HEK293T (cell line): ENCODE data around the gene KCTD11.

Experiments used
- CTCF ChIA-PET: fragments of 350-600 bp; formaldehyde crosslinking; extraction: SDS; loops from one replicate; lab custom pipeline; 2021; ENCODE audit warnings: antibody characterized with exemption, inconsistent platforms; lab: Yijun Ruan, JAX
- POLR2A ChIA-PET: fragments of 350-600 bp; formaldehyde crosslinking; extraction: SDS; loops from one replicate; lab custom pipeline; 2020; ENCODE audit warnings: antibody characterized with exemption, inconsistent platforms; lab: Yijun Ruan, JAX
- DNase-seq: peaks from one replicate; pipeline ENCODE4 v3.0.0; 2012; ENCODE audit warnings: mixed read lengths; ENCODE audit errors: extremely low spot score
- ARNT ChIP-seq: fragments of 450-650 bp; IDR thresholded peaks from 2 replicates; pipeline ENCODE4 v1.6.1; 2017; ENCODE audit warnings: mild to moderate bottlenecking
- BHLHE40 ChIP-seq: fragments of 450-650 bp; IDR thresholded peaks from 2 replicates; pipeline ENCODE4 v1.6.1; 2016; ENCODE audit warnings: mild to moderate bottlenecking, moderate library complexity, borderline replicate concordance
- CTBP1 ChIP-seq: fragments of 450-650 bp; IDR thresholded peaks from 2 replicates; pipeline ENCODE4 v1.6.1; 2016; ENCODE audit warnings: borderline replicate concordance
- ELF4 ChIP-seq: fragments of 450-650 bp; IDR thresholded peaks from 2 replicates; pipeline ENCODE4 v1.6.1; 2017; ENCODE audit warnings: antibody characterized with exemption
- FOXA1 ChIP-seq: fragments of 450-650 bp; IDR thresholded peaks from 2 replicates; pipeline ENCODE4 v1.6.1; 2016; ENCODE audit warnings: mild to moderate bottlenecking
- FOXK2 ChIP-seq: fragments of 450-650 bp; IDR thresholded peaks from 2 replicates; pipeline ENCODE4 v1.6.1; 2016; ENCODE audit warnings: mild to moderate bottlenecking
- FOXM1 ChIP-seq: fragments of 450-650 bp; IDR thresholded peaks from 2 replicates; pipeline ENCODE4 v1.6.1; 2017; ENCODE audit warnings: mild to moderate bottlenecking, borderline replicate concordance
- HDGF ChIP-seq: fragments of 450-650 bp; IDR thresholded peaks from 2 replicates; pipeline ENCODE4 v1.6.1; 2017; ENCODE audit warnings: antibody characterized with exemption, borderline replicate concordance
- L3MBTL2 ChIP-seq: fragments of 450-650 bp; conservative IDR thresholded peaks from 2 replicates; pipeline ENCODE4 v1.6.1; 2016; ENCODE audit warnings: mild to moderate bottlenecking
- LEF1 ChIP-seq: fragments of 450-650 bp; IDR thresholded peaks from 2 replicates; pipeline ENCODE4 v1.6.1; 2017; ENCODE audit warnings: mild to moderate bottlenecking, borderline replicate concordance
- NFRKB ChIP-seq: fragments of 450-650 bp; IDR thresholded peaks from 2 replicates; pipeline ENCODE4 v1.6.1; 2016; ENCODE audit warnings: mild to moderate bottlenecking, moderate library complexity
- SP1 ChIP-seq: fragments of 450-650 bp; IDR thresholded peaks from 2 replicates; pipeline ENCODE4 v1.6.1; 2017
- SUZ12 ChIP-seq: fragments of 450-650 bp; IDR thresholded peaks from 2 replicates; pipeline ENCODE4 v1.6.1; 2016; ENCODE audit warnings: mild to moderate bottlenecking
- TARDBP ChIP-seq: fragments of 450-650 bp; IDR thresholded peaks from 2 replicates; pipeline ENCODE4 v1.6.1; 2016
- ZNF384 ChIP-seq: fragments of 450-650 bp; IDR thresholded peaks from 2 replicates; pipeline ENCODE4 v1.6.1; 2016
- TF ChIP-seq, protein P1 (sequence below): fragments of 450-650 bp; IDR thresholded peaks from 2 replicates; pipeline ENCODE4 v1.6.1; 2016

The KCTD11 gene

DNA sequence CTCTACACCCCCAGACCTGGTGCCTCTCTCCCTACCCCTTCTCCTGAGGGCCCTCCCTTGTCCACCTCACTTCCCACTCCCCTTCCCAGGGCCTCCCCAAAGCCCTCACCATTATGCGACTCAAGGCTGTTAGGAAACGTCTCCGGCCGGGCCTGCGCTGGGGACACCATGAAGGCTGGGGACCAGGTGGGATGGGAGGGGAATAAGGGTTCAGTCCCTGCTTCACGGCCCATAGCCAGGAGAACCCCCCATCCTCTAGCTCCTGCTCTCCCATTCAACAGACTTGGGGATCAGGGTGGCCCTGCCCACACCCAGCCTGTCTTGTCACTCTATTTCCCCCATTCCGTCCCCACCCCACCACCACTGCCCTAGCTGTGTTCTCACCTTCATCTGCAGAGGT lies 24.9 kb upstream of the KCTD11 start:
- ChIA-PET POLR2A (interaction anchor here (5.1 kb wide), 1 partner anchor 11 kb away, joined by 56 read pairs; the partner anchor contains the start of gene GPS2), CTCF (no interaction called here)
- TF ChIP-seq FOXM1 (no peak), CTBP1 (no peak), TARDBP (no peak), SUZ12 (no peak), FOXK2 (no peak), NFRKB (no peak), BHLHE40 (no peak), ARNT (no peak)
- no peak for DNase-seq

DNA sequence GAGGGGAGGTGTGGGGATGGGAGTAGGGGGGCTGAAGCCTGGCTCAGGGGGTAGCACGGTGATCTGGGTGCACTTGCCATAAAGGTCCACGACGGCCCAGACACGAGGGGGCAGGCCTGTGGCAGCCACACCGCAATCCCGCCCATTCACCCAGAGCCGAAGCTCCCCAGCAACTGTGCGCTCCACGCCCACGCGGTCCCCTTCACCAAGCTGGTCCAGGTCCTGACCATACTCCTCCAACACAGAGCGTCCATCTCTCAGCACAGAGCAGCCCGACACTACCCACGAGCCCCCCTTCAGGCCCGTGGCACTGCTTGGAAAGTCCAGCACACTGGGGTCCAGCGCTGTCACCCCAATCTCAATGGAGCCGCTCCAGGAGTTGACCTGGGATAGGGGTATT lies 24.5 kb upstream of the KCTD11 start:
- ChIA-PET CTCF (no interaction called here), POLR2A (interaction anchor here (5.1 kb wide), 1 partner anchor 12 kb away, joined by 56 read pairs; the partner anchor contains the start of gene GPS2)
- TF ChIP-seq SP1 (no peak), SUZ12 (no peak), FOXK2 (no peak), TARDBP (no peak), ARNT (no peak), CTBP1 (no peak)
- DNase-seq, result no peak

DNA sequence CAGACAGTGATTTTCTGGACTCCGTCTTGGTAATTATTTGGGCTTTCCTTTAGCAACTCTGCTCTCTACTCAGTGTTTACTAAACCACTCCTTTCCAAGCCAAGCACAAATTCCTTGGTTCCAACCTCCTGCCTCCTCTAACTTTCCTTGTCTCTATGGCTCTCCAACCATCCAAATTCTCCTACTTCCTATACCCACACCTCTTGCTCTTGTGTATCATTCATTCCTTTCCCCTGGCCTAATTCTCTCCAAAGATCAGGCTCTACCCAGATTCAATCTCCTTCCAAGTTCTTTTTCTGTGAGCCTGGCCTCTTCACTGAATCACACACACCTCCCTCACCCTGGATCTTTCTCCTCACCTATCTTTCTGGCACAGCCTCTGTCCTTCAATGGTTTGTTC lies 24.0 kb upstream of the KCTD11 start:
- DNase-seq, result no peak
- POLR2A ChIA-PET, result interaction anchor here (2.8 to 5.1 kb wide), 2 partner anchors 12 to 17 kb away, joined by 17 to 56 read pairs; partner anchors contain the start of gene GPS2
- TF ChIP-seq SP1 (no peak), CTBP1 (no peak), FOXA1 (no peak), FOXK2 (no peak), ELF4 (no peak), HDGF (no peak), L3MBTL2 (no peak), ARNT (no peak), TARDBP (no peak), NFRKB (no peak), BHLHE40 (no peak), ZNF384 (no peak)
- CTCF ChIA-PET, result no interaction called here

DNA sequence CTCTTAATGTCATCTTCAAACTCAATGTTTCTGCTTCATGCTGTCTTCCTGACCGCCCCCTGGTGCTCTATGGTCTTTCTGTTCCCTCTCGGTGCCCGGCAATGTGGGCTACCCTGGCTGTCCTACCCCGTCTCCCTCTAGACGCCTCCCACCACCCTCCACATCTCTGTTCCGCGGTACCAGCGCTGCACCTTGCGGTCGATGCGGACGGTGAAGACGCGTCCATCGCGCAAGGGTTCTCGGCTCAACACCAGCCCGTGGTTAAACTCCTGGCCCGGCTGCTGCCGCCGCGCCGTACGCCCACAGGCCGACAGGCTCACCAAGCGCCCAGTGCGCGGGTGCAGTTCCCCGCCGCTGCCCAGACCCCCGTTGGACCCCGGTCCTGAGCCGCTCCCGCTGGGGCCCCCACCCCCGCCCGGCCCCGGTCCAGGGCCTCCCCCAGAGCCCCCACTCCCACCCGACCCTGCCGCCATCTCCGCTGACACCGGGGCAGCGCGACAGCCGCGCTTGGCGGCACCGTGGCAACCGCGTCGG lies 23.1 kb upstream of the KCTD11 start, which contains the start of gene NEURL4:
Gene NEURL4 (minus strand): TSS at position 496 of the 534 bp plus-strand sequence. CDS start 23 bp downstream, at position 473.
- ChIA-PET CTCF (interaction anchor here (1.0 to 1.3 kb wide), 4 partner anchors 8 to 151 kb away, joined by 3 to 5 read pairs (median 3); no protein-coding TSS in a partner anchor), POLR2A (interaction anchor here (0.6 to 5.1 kb wide), 30 partner anchors 8 to 360 kb away, joined by 3 to 56 read pairs (median 6); partner anchors contain the start of genes ACADVL, DLG4, DVL2 and GABARAP)
- DNase-seq, result no peak
- TF ChIP-seq L3MBTL2, result no peak

DNA sequence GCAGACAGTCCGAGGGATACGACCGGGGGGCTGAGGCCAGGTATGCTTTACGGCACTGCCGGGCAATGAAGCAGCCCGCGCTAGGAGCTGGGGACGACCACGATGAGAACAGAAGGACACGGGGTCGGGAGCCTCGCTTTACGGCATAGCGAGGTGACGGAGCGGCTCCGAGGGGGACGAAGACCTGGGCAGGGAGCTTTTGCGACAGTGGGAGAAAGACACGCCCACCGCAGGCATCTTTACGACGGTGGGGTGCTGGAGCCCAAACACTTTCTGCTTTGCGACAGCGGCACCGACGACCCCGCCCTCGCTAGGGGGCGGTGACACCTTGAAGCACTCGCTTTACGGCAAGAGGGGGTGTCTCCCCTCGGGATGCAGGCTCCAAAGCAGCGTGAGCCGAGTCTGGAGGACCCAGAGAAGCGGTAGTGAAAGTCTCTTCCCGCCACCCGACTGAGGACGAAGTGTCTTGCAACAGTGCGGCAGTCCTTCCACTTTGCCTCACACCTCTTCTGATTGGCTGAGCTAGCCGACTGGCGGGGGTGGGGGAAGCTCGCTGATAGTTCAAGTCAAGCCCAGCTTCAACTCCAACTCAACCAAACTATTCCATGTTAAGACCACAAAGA lies 22.5 kb upstream of the KCTD11 start:
- peak; percentile 95 for DNase-seq
- no peak for TF ChIP-seq LEF1
- peak; percentile 75; the same call in 1 of the 2 replicates for TF ChIP-seq HDGF
- TF ChIP-seq, protein P1, sequence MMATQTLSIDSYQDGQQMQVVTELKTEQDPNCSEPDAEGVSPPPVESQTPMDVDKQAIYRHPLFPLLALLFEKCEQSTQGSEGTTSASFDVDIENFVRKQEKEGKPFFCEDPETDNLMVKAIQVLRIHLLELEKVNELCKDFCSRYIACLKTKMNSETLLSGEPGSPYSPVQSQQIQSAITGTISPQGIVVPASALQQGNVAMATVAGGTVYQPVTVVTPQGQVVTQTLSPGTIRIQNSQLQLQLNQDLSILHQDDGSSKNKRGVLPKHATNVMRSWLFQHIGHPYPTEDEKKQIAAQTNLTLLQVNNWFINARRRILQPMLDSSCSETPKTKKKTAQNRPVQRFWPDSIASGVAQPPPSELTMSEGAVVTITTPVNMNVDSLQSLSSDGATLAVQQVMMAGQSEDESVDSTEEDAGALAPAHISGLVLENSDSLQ, result peak; percentile 66; the same call in 1 of the 2 replicates
- no peak for TF ChIP-seq ELF4
- TF ChIP-seq L3MBTL2, result no peak
- TF ChIP-seq ZNF384, result no peak
- ChIA-PET CTCF (interaction anchor here (0.6 to 1.3 kb wide), 6 partner anchors 9 to 152 kb away, joined by 3 to 5 read pairs (median 3); partner anchors contain the start of gene TMEM95), POLR2A (interaction anchor here (0.6 to 5.1 kb wide), 44 partner anchors 9 to 359 kb away, joined by 3 to 56 read pairs (median 4); partner anchors contain the start of genes ACADVL, DLG4, DVL2 and GABARAP)

DNA sequence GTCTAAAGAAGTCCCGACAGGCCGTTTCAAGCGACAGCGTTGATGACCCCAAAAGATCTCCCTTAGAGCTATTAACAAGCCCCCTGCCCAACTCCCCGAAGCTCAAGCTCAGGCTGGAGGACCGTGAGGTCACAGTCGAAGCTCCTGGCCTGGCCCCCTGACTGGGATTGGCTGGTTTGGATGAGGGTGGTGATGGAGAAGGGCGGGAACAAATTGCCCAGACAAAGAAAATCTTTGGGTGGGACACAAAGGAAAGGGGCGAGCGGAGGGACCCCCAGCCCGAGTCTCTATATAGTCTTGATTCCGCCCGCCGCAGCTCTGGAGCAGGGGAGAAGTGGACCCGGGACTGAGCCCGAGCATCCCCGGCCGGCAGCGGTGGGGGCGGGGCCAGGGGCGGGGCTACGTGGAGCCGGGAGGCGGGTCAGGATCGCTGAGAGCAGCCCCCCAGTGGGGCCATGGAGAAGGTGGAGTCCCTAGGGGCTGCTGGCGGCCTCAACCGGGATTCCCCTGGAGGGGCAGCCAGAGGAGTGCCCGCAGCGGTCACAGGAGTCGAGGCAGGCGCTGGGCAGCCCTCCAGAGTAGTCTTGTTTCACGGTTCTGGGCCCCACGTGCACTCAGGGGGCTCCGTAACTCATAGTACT lies 21.8 kb upstream of the KCTD11 start:
- CTCF ChIA-PET, result interaction anchor here (1.1 to 1.3 kb wide), 4 partner anchors 9 to 25 kb away, joined by 3 to 5 read pairs (median 3); partner anchors contain the start of gene TMEM95
- TF ChIP-seq L3MBTL2, result peak; percentile 68
- TF ChIP-seq ARNT, result no peak
- no peak for TF ChIP-seq HDGF
- POLR2A ChIA-PET, result interaction anchor here (0.7 to 5.1 kb wide), 34 partner anchors 10 to 359 kb away, joined by 3 to 56 read pairs (median 4); partner anchors contain the start of genes ACADVL, DLG4, GABARAP and GPS2
- DNase-seq, result peak; percentile 79

DNA sequence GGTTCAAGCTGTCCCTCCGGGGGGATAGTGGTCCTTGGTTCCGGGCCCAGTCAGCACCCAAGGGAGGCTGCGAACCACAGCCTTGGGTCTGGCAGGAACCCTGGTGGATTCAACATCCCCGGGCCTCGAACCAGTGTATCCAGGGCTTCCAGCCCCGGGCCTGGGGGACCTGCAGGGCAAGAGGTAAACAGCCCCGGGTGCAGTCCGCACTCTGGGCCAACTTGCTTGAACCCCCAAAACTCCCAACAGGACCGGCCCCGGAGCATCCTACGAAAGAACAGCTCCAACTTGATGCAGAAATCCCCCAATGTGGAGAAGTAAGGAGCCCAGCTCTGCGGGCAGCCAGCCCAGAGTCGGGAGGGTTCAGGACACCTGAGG lies 21.3 kb upstream of the KCTD11 start:
- DNase-seq, result no peak
- TF ChIP-seq TARDBP (no peak), NFRKB (no peak), FOXK2 (no peak), SUZ12 (no peak), CTBP1 (no peak), LEF1 (no peak), ELF4 (no peak), HDGF (no peak), L3MBTL2 (no peak), BHLHE40 (no peak), FOXM1 (no peak), ZNF384 (no peak), FOXA1 (no peak), ARNT (no peak), SP1 (no peak)
- TF ChIP-seq, protein P1, result no peak
- CTCF ChIA-PET, result no interaction called here
- POLR2A ChIA-PET, result interaction anchor here (1.7 to 2.8 kb wide), 5 partner anchors 10 to 254 kb away, joined by 10 to 17 read pairs (median 14); partner anchors contain the start of genes GABARAP and MPDU1
